ENCODE measurements around the gene RAPGEF1. TPM values are rescaled to one million over a fixed set of nuclear protein-coding genes. Genes with fewer than 3 reads are reported as not detected.

The RAPGEF1 gene
- total and polyA plus RNA-seq, 2 donors (not counting 1 experiment from before 2014, with no cell fraction given): 33.3 to 42.8 TPM

- H3K9me3 ChIP-seq (ENCODE audit: control insufficient read depth, insufficient read depth, low read depth, low read length): no peaks in the 10 kb centered on the region
- no peaks in the 10 kb centered on the region for H3K36me3 ChIP-seq (ENCODE audit: control insufficient read depth, insufficient read depth, low read length)
- TF ChIP-seq CTCF (conservative IDR thresholded peaks at IDR 0.05 in 1 of 2, IDR thresholded peaks at IDR 0.05 in 1 of 2; ENCODE audit: low read depth in 1 of 2, low read length in 2 of 2) (no peak), EZH2 (IDR thresholded peaks at IDR 0.05; ENCODE audit: low read length, missing control alignments) (no peak)
- DNase-seq (ENCODE audit: low read depth in 2 of 2): no peak
- H3K4me2 ChIP-seq (ENCODE audit: extremely low read depth, insufficient read depth, low read length): no peak overlapping the region
- peaks cover 7% of the 10 kb centered on the region for H3K79me2 ChIP-seq (ENCODE audit: control insufficient read depth, insufficient read depth, low read length)
- peaks cover 3% of the 10 kb centered on the region for H3K27me3 ChIP-seq (ENCODE audit: control insufficient read depth, insufficient read depth, low read length)
- H2AFZ ChIP-seq (ENCODE audit: low read length): no peak overlapping the region
- no peak overlapping the region for H3K27ac ChIP-seq (ENCODE audit: insufficient read depth, low read length)
- H3K4me3 ChIP-seq (replicated peaks in 1 of 4; ENCODE audit: control extremely low read depth in 1 of 4, insufficient read depth in 1 of 4, low read depth in 3 of 4, low read length in 4 of 4): no peak overlapping the region
- no peaks in the 10 kb centered on the region for H4K20me1 ChIP-seq (ENCODE audit: control insufficient read depth, extremely low read depth, insufficient read depth, low read length)
- H3K9ac ChIP-seq (ENCODE audit: insufficient read depth, low read length): no peak overlapping the region
- peaks cover 3% of the 10 kb centered on the region for H3K4me1 ChIP-seq (ENCODE audit: control insufficient read depth, extremely low read depth, insufficient read depth, low read length)
Measured at GRCh38 chr9:131743501-131743900, 3.6 kb upstream of the RAPGEF1 start.

- H3K36me3 ChIP-seq (ENCODE audit: control insufficient read depth, insufficient read depth, low read length): no peaks in the 10 kb centered on the region
- H4K20me1 ChIP-seq (ENCODE audit: control insufficient read depth, extremely low read depth, insufficient read depth, low read length): no peaks in the 10 kb centered on the region
- no peak overlapping the region for H2AFZ ChIP-seq (ENCODE audit: low read length)
- TF ChIP-seq EZH2 (IDR thresholded peaks at IDR 0.05; ENCODE audit: low read length, missing control alignments) (no peak), CTCF (conservative IDR thresholded peaks at IDR 0.05 in 1 of 2, IDR thresholded peaks at IDR 0.05 in 1 of 2; ENCODE audit: low read depth in 1 of 2, low read length in 2 of 2) (no peak)
- H3K27ac ChIP-seq (ENCODE audit: insufficient read depth, low read length): no peak overlapping the region
- H3K4me1 ChIP-seq (ENCODE audit: control insufficient read depth, extremely low read depth, insufficient read depth, low read length): peaks cover 3% of the 10 kb centered on the region
- peaks cover 12% of the 10 kb centered on the region for H3K79me2 ChIP-seq (ENCODE audit: control insufficient read depth, insufficient read depth, low read length)
- H3K4me3 ChIP-seq (replicated peaks in 1 of 4; ENCODE audit: control extremely low read depth in 1 of 4, insufficient read depth in 1 of 4, low read depth in 3 of 4, low read length in 4 of 4): no peak overlapping the region
- no peak overlapping the region for H3K9ac ChIP-seq (ENCODE audit: insufficient read depth, low read length)
- no peak overlapping the region for H3K4me2 ChIP-seq (ENCODE audit: extremely low read depth, insufficient read depth, low read length)
- DNase-seq (ENCODE audit: low read depth in 2 of 2): no peak
- H3K9me3 ChIP-seq (ENCODE audit: control insufficient read depth, insufficient read depth, low read depth, low read length): no peaks in the 10 kb centered on the region
- H3K27me3 ChIP-seq (ENCODE audit: control insufficient read depth, insufficient read depth, low read length): peaks cover 3% of the 10 kb centered on the region
Measured at GRCh38 chr9:131743096-131743495, 3.2 kb upstream of the RAPGEF1 start.

GRCh38 chr9:131740898-131741297 lies 1.0 kb upstream of the RAPGEF1 start:
- H4K20me1 ChIP-seq (ENCODE audit: control insufficient read depth, extremely low read depth, insufficient read depth, low read length): no peaks in the 10 kb centered on the region

More at GRCh38 chr9:131740898-131741297, 1.0 kb upstream of the RAPGEF1 start:
- H3K27ac ChIP-seq (ENCODE audit: insufficient read depth, low read length): no peak overlapping the region
- no peak for DNase-seq (ENCODE audit: low read depth in 2 of 2)
- no peaks in the 10 kb centered on the region for H3K9me3 ChIP-seq (ENCODE audit: control insufficient read depth, insufficient read depth, low read depth, low read length)
- no peak overlapping the region for H3K9ac ChIP-seq (ENCODE audit: insufficient read depth, low read length)
- H3K4me3 ChIP-seq (replicated peaks in 1 of 4; ENCODE audit: control extremely low read depth in 1 of 4, insufficient read depth in 1 of 4, low read depth in 3 of 4, low read length in 4 of 4): no peak overlapping the region
- H3K36me3 ChIP-seq (ENCODE audit: control insufficient read depth, insufficient read depth, low read length): no peaks in the 10 kb centered on the region
- peaks cover 27% of the 10 kb centered on the region for H3K79me2 ChIP-seq (ENCODE audit: control insufficient read depth, insufficient read depth, low read length)
- H2AFZ ChIP-seq (ENCODE audit: low read length): no peak overlapping the region
- H3K4me2 ChIP-seq (ENCODE audit: extremely low read depth, insufficient read depth, low read length): no peak overlapping the region
- H3K27me3 ChIP-seq (ENCODE audit: control insufficient read depth, insufficient read depth, low read length): peaks cover 3% of the 10 kb centered on the region
- peaks cover 3% of the 10 kb centered on the region for H3K4me1 ChIP-seq (ENCODE audit: control insufficient read depth, extremely low read depth, insufficient read depth, low read length)
- TF ChIP-seq CTCF (conservative IDR thresholded peaks at IDR 0.05 in 1 of 2, IDR thresholded peaks at IDR 0.05 in 1 of 2; ENCODE audit: low read depth in 1 of 2, low read length in 2 of 2) (no peak), EZH2 (IDR thresholded peaks at IDR 0.05; ENCODE audit: low read length, missing control alignments) (no peak)

Measured in fibroblast of lung (primary cell).